Activated naive CD8-positive, alpha-beta T cell (primary cell): ENCODE measurements around the gene FCRL2.
"Not testable (repeated sequence)": the region's sequence is repeated elsewhere in the genome, so short reads cannot be mapped to it uniquely, and the experiment has no call there.

Experiments
- H3K27ac Mint-ChIP-seq: one replicate; pipeline ENCODE4 v1.8.0; 2021; ENCODE audit warnings: mixed read lengths
- H3K27me3 Mint-ChIP-seq: one replicate; pipeline ENCODE4 v1.8.0; 2021; ENCODE audit warnings: mixed read lengths
- H3K36me3 Mint-ChIP-seq: one replicate; pipeline ENCODE4 v1.8.0; 2021; ENCODE audit warnings: mixed read lengths
- H3K4me1 Mint-ChIP-seq: one replicate; pipeline ENCODE4 v1.8.0; 2021; ENCODE audit warnings: low read depth, mixed read lengths
- H3K4me3 Mint-ChIP-seq: one replicate; pipeline ENCODE4 v1.8.0; 2021; ENCODE audit warnings: mild to moderate bottlenecking, mixed read lengths
- H3K9me3 Mint-ChIP-seq: one replicate; pipeline ENCODE4 v1.8.0; 2021; ENCODE audit warnings: low read depth, mixed read lengths

Gene FCRL2

DNA sequence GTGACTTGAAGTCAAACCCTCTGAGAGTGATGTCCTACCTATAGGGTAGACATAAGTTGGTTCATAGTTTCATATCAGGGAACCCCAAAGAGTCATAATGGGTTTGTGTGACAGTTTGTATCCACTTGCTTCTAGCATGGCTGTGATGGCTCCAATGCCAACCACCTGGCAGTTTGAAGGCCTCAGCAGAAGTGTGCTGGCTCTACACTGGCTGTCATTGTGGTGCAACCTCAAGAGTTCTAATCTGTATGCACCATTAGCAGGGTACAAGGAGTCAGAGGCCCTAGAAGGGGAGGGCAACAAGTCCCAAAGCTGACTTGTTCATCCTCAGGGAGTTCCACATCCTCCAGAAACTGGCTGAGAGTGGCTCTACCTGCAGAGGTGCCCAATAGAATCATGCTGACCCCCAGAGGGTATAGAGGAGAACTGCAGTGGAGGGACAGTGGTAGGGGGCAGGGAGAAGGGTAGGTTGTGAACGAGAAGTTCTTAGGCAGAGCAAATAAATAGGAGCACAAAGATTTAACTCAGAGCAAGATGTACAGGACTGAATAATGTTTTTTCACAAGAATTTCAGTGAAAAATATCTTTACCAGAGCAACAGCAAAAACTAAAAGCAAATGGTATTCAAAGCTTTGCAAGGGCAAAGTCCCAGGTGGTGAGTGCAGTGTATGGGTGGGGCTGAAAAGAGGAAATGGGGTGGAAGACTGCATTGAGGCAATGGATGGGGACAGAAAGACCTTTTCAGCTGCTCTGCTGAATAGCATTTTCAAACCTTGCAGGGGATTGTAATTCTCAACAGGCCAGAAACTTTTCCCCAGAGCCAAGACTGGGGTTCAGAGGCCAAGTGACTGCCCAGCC lies 3.2 kb downstream of the FCRL2 start:
- Mint-ChIP-seq H3K4me3 (no peak overlapping the region), H3K4me1 (no peaks in the 10 kb centered on the region), H3K9me3 (no peaks in the 10 kb centered on the region), H3K27me3 (peaks cover 12% of the 10 kb centered on the region), H3K36me3 (no peaks in the 10 kb centered on the region), H3K27ac (no peak overlapping the region)

DNA sequence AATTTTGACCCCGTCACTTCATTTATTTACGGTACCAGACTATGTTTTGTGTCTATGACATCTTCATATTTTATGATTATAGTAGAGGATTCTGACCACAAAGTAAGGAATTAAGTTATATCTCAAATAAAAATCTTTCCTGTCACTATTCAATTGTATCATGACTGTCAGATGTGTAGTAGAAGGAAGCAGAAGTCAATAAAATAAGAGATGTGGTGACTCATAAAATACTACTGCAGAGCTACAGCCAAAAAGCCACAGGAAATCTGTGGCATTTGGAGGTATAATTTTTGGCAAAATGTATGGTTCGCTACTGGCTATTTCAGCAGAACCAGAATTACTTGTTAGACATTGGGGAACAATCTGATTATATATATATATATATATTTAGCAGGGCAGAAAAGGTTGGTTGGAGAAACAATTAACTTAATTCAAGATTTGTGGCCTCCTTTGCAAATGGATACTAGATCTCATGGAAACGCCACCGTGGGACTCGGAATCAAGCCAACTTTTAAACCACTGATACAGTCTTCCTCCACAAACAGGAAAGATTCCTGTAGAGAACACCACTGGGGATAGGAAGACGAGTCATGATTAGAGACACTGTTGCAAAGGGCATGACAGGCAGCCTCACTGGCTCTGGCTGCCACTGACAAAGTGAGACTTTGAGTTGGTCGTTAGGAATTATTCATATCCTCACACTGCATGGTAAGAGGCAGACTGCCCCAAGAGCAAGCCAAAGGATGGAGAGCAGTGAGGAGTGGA lies 5.1 kb downstream of the FCRL2 start:
- Mint-ChIP-seq H3K4me1 (no peaks in the 10 kb centered on the region), H3K27me3 (peaks cover 9% of the 10 kb centered on the region), H3K36me3 (no peaks in the 10 kb centered on the region), H3K9me3 (no peaks in the 10 kb centered on the region), H3K4me3 (no peak overlapping the region), H3K27ac (no peak overlapping the region)

DNA sequence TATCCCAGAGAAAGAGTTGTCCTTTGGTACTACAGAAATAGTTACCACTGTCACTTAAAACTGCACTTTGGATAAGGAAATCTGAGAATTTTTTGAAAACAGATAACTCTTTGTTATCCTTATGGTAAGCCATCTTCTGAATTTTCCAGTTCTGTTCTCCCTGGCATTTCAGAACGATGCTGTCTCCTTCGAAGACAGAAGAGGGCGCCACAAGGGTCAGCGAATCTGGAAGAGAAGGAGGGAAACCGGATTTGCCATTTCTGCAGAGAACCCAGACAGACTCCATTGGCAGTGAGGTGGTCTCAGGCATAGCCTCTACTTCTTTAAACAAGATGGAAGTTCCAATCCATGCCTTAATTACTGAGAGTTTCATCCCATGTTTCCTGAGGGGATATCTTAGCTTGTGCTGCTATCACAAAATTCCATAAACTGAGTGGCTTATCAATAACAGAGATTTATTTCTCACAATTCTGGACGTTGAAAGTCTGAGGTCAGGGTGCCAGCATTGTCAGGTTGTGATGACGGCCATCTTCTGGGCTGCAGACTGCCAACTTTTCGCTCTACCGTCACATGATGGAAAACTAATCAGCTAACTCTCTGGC lies 6.4 kb downstream of the FCRL2 start:
- peaks cover 7% of the 10 kb centered on the region for H3K27me3 Mint-ChIP-seq
- no peak overlapping the region for H3K4me3 Mint-ChIP-seq
- no peaks in the 10 kb centered on the region for H3K4me1 Mint-ChIP-seq

GRCh38 chr1:157766792-157767191 lies 10.1 kb downstream of the FCRL2 start:
- no peaks in the 10 kb centered on the region for H3K4me1 Mint-ChIP-seq
- no peak overlapping the region for H3K27ac Mint-ChIP-seq
- H3K9me3 Mint-ChIP-seq, result no peaks in the 10 kb centered on the region
- H3K36me3 Mint-ChIP-seq, result no peaks in the 10 kb centered on the region
- H3K4me3 Mint-ChIP-seq, result no peak overlapping the region
- H3K27me3 Mint-ChIP-seq, result peaks cover 5% of the 10 kb centered on the region

More for the DNA sequence above, 6.4 kb downstream of the FCRL2 start:
- H3K27ac Mint-ChIP-seq, result no peak overlapping the region
- H3K9me3 Mint-ChIP-seq, result no peaks in the 10 kb centered on the region
- H3K36me3 Mint-ChIP-seq, result no peaks in the 10 kb centered on the region

- Mint-ChIP-seq H3K27ac (no peak overlapping the region), H3K9me3 (peaks cover 8% of the 10 kb centered on the region), H3K27me3 (peaks cover 4% of the 10 kb centered on the region), H3K4me1 (no peaks in the 10 kb centered on the region), H3K4me3 (no peak overlapping the region), H3K36me3 (no peaks in the 10 kb centered on the region)
Measured at GRCh38 chr1:157758018-157758417, 18.9 kb downstream of the FCRL2 start.

- Mint-ChIP-seq H3K9me3 (peaks cover 4% of the 10 kb centered on the region), H3K27me3 (peaks cover 4% of the 10 kb centered on the region), H3K27ac (no peak overlapping the region), H3K4me3 (no peak overlapping the region), H3K36me3 (no peaks in the 10 kb centered on the region), H3K4me1 (no peaks in the 10 kb centered on the region)
Measured at GRCh38 chr1:157753611-157754010, 23.3 kb downstream of the FCRL2 start.

GRCh38 chr1:157751283-157751682 lies 25.6 kb downstream of the FCRL2 start:
- no peaks in the 10 kb centered on the region for H3K4me1 Mint-ChIP-seq
- no peaks in the 10 kb centered on the region for H3K9me3 Mint-ChIP-seq
- no peak overlapping the region for H3K4me3 Mint-ChIP-seq
- no peaks in the 10 kb centered on the region for H3K36me3 Mint-ChIP-seq
- H3K27ac Mint-ChIP-seq, result no peak overlapping the region
- peaks cover 2% of the 10 kb centered on the region for H3K27me3 Mint-ChIP-seq

DNA sequence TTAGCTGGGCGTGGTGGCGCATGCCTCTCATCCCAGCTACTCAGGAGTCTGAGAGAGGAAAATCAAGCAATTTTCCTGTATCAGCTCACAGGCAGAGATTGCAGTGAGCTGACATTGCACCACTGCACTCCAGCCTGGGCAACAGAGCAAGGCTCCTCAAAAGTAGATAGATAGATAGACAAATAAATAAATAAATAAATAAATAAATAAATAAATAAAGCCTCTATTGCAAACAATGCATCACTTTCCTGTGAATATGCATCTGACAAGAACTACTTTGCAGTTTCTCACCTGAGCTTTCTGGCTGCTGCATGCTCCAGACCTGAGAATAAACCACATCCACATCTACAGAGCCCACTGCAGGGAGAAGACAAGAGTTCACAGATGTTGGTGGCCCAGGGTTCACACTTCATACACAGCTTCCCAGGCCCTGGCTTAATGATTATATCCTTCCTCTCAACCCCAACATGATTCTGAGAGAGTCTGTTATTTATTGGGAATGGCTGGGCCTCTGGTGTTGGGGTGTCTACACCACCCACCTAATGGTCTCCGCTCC lies 28.6 kb downstream of the FCRL2 start:
- Mint-ChIP-seq H3K27me3 (peaks cover 2% of the 10 kb centered on the region), H3K36me3 (no peaks in the 10 kb centered on the region), H3K4me3 (no peak overlapping the region), H3K4me1 (no peaks in the 10 kb centered on the region), H3K27ac (no peak overlapping the region), H3K9me3 (no peaks in the 10 kb centered on the region)

- Mint-ChIP-seq H3K27me3 (no peaks in the 10 kb centered on the region), H3K36me3 (no peaks in the 10 kb centered on the region), H3K4me1 (no peaks in the 10 kb centered on the region), H3K4me3 (no peak overlapping the region), H3K9me3 (no peaks in the 10 kb centered on the region), H3K27ac (no peak overlapping the region)
Measured at GRCh38 chr1:157739229-157739901, 37.6 kb downstream of the FCRL2 start.

GRCh38 chr1:157735991-157736390 lies 40.9 kb downstream of the FCRL2 start:
- not testable (repeated sequence) for H3K36me3 Mint-ChIP-seq, H3K27me3 Mint-ChIP-seq, H3K27ac Mint-ChIP-seq, H3K4me3 Mint-ChIP-seq, H3K4me1 Mint-ChIP-seq, H3K9me3 Mint-ChIP-seq

DNA sequence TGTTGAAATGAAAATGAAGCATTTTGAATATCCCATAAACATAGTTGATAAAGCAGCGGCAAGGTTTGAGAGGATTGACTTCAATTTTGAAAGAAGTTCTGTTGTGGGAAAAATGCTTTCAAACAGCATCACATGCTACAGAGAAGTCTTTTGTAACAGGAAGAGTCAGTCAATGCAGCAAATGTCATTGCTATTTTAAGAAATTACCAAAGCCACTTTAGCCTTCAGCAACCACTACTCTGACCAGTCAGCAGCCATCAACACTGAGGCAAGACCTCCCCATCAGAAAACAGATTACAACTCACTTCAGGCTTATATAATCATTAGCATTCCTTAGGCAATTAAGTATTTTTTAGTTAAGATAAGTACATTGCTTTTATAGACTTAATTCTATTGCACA lies 42.6 kb downstream of the FCRL2 start:
- Mint-ChIP-seq H3K4me1 (no peaks in the 10 kb centered on the region), H3K27ac (no peak overlapping the region), H3K4me3 (no peak overlapping the region)

DNA sequence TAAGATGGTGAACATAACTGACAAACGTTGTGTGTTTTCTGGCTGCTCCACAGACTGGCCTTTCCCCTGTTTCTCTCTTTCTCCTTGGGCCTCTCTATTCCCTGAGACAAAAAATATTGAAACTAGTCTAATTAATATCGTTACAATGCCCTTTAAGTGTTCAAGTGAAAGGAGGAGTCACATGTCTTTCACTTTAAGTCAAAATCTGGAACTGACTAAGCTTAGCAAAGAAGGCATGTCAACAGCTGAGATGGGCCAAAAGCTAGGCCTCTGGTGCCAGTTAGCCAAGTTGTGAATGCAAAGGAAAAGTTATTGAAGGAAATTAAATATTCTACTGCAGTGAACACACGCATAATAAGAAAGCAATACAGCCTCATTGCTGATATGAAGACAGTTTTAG lies 44.2 kb downstream of the FCRL2 start:
- Mint-ChIP-seq H3K36me3 (no peaks in the 10 kb centered on the region), H3K27me3 (peaks cover 7% of the 10 kb centered on the region), H3K27ac (no peak overlapping the region), H3K4me3 (no peak overlapping the region), H3K4me1 (no peaks in the 10 kb centered on the region), H3K9me3 (no peaks in the 10 kb centered on the region)

More for the DNA sequence above, 42.6 kb downstream of the FCRL2 start:
- Mint-ChIP-seq H3K27me3 (no peaks in the 10 kb centered on the region), H3K36me3 (no peaks in the 10 kb centered on the region), H3K9me3 (no peaks in the 10 kb centered on the region)

- no peaks in the 10 kb centered on the region for H3K36me3 Mint-ChIP-seq
- peaks cover 7% of the 10 kb centered on the region for H3K27me3 Mint-ChIP-seq
- H3K27ac Mint-ChIP-seq, result no peak overlapping the region
- peaks cover 10% of the 10 kb centered on the region for H3K4me1 Mint-ChIP-seq
- no peak overlapping the region for H3K4me3 Mint-ChIP-seq
- peaks cover 9% of the 10 kb centered on the region for H3K9me3 Mint-ChIP-seq
Measured at GRCh38 chr1:157725221-157725577, 51.7 kb downstream of the FCRL2 start.

GRCh38 chr1:157724537-157725220 lies 52.3 kb downstream of the FCRL2 start:
- Mint-ChIP-seq H3K4me1 (peaks cover 10% of the 10 kb centered on the region), H3K9me3 (peaks cover 9% of the 10 kb centered on the region), H3K27me3 (peaks cover 7% of the 10 kb centered on the region), H3K27ac (no peak overlapping the region), H3K36me3 (no peaks in the 10 kb centered on the region), H3K4me3 (no peak overlapping the region)
